ENCODE results near the gene ASNSD1. TPM values are rescaled to one million over a fixed set of nuclear protein-coding genes. Genes with fewer than 3 reads are reported as not detected.
"Not testable (repeated sequence)": the region's sequence is repeated elsewhere in the genome, so short reads cannot be mapped to it uniquely, and the experiment has no call there.

Gene ASNSD1
- total RNA-seq, 1 donor from 2014 or later, result 38.5 TPM

- H3K27me3 Mint-ChIP-seq, result no peaks in the 10 kb centered on the region
- H3K9me3 Mint-ChIP-seq, result peaks cover 8% of the 10 kb centered on the region
- no peaks in the 10 kb centered on the region for H3K4me1 Mint-ChIP-seq (ENCODE audit: unreplicated experiment)
- TF ChIP-seq, protein P1, sequence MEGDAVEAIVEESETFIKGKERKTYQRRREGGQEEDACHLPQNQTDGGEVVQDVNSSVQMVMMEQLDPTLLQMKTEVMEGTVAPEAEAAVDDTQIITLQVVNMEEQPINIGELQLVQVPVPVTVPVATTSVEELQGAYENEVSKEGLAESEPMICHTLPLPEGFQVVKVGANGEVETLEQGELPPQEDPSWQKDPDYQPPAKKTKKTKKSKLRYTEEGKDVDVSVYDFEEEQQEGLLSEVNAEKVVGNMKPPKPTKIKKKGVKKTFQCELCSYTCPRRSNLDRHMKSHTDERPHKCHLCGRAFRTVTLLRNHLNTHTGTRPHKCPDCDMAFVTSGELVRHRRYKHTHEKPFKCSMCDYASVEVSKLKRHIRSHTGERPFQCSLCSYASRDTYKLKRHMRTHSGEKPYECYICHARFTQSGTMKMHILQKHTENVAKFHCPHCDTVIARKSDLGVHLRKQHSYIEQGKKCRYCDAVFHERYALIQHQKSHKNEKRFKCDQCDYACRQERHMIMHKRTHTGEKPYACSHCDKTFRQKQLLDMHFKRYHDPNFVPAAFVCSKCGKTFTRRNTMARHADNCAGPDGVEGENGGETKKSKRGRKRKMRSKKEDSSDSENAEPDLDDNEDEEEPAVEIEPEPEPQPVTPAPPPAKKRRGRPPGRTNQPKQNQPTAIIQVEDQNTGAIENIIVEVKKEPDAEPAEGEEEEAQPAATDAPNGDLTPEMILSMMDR (conservative IDR thresholded peaks at IDR 0.05), result no peak
- H3K4me3 Mint-ChIP-seq, result no peak overlapping the region
- H3K27ac Mint-ChIP-seq, result no peak overlapping the region
- H3K36me3 Mint-ChIP-seq, result no peaks in the 10 kb centered on the region
- no peak for DNase-seq (ENCODE audit: extremely low spot score, unreplicated experiment)
These were observed 12.3 kb upstream of the ASNSD1 start for GRCh38 chr2:189648846-189649509.

GRCh38 chr2:189651284-189651683, 10.0 kb upstream of the ASNSD1 start:
- TF ChIP-seq, protein P1 (conservative IDR thresholded peaks at IDR 0.05), result no peak
- Mint-ChIP-seq H3K4me3 (no peak overlapping the region), H3K4me1 (ENCODE audit: unreplicated experiment) (no peaks in the 10 kb centered on the region), H3K9me3 (peaks cover 8% of the 10 kb centered on the region), H3K27ac (no peak overlapping the region), H3K27me3 (no peaks in the 10 kb centered on the region), H3K36me3 (no peaks in the 10 kb centered on the region)
- no peak for DNase-seq (ENCODE audit: extremely low spot score, unreplicated experiment)

DNA sequence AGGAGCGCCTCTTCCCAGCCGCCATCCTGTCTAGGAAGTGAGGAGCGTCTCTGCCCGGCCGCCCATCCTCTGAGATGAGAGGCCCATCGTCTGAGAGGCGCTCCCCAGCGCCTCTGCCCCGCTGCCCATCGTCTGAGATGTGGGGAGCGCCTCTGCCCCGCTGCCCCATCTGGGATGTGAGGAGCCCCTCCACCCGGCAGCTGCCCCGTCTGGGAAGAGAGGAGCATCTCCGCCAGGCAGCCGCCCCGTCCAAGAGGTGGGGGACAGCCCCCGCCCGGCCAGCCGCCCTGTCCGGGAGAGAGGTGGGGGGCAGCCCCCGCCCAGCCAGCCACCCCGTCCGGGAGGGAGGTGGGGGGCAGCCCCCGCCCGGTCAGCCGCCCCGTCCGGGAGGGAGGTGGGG, 7.8 kb upstream of the ASNSD1 start:
- H3K4me1 Mint-ChIP-seq (ENCODE audit: unreplicated experiment); H3K27me3 Mint-ChIP-seq; H3K27ac Mint-ChIP-seq; DNase-seq (ENCODE audit: extremely low spot score, unreplicated experiment); H3K4me3 Mint-ChIP-seq; H3K9me3 Mint-ChIP-seq; H3K36me3 Mint-ChIP-seq: not testable (repeated sequence)

- TF ChIP-seq, protein P1 (conservative IDR thresholded peaks at IDR 0.05), result no peak
- peak overlapping the region; percentile 10 for H3K27ac Mint-ChIP-seq
- no peaks in the 10 kb centered on the region for H3K4me1 Mint-ChIP-seq (ENCODE audit: unreplicated experiment)
- no peak overlapping the region for H3K4me3 Mint-ChIP-seq
- H3K27me3 Mint-ChIP-seq, result no peaks in the 10 kb centered on the region
- H3K9me3 Mint-ChIP-seq, result peaks cover 8% of the 10 kb centered on the region
- no peak for DNase-seq (ENCODE audit: extremely low spot score, unreplicated experiment)
- H3K36me3 Mint-ChIP-seq, result no peaks in the 10 kb centered on the region
These were observed 6.6 kb upstream of the ASNSD1 start for GRCh38 chr2:189654641-189655040.

GRCh38 chr2:189657867-189658266, 3.4 kb upstream of the ASNSD1 start:
- no peak for DNase-seq (ENCODE audit: extremely low spot score, unreplicated experiment)
- H3K9me3 Mint-ChIP-seq, result no peaks in the 10 kb centered on the region
- no peaks in the 10 kb centered on the region for H3K36me3 Mint-ChIP-seq
- H3K4me1 Mint-ChIP-seq (ENCODE audit: unreplicated experiment), result no peaks in the 10 kb centered on the region
- TF ChIP-seq, protein P1 (conservative IDR thresholded peaks at IDR 0.05), result no peak
- H3K4me3 Mint-ChIP-seq, result no peak overlapping the region
- H3K27me3 Mint-ChIP-seq, result no peaks in the 10 kb centered on the region
- H3K27ac Mint-ChIP-seq, result no peak overlapping the region

- no peak overlapping the region for H3K27ac Mint-ChIP-seq
- no peak overlapping the region for H3K4me3 Mint-ChIP-seq
- no peaks in the 10 kb centered on the region for H3K27me3 Mint-ChIP-seq
- TF ChIP-seq, protein P1 (conservative IDR thresholded peaks at IDR 0.05), result no peak
- H3K4me1 Mint-ChIP-seq (ENCODE audit: unreplicated experiment), result peaks cover 3% of the 10 kb centered on the region
- no peaks in the 10 kb centered on the region for H3K9me3 Mint-ChIP-seq
- H3K36me3 Mint-ChIP-seq, result peaks cover 1% of the 10 kb centered on the region
- no peak for DNase-seq (ENCODE audit: extremely low spot score, unreplicated experiment)
These were observed 2.7 kb upstream of the ASNSD1 start for GRCh38 chr2:189658306-189659212.

All from type B pancreatic cell (in vitro differentiated cells).